OCI-LY7 (cell line): ENCODE data around the gene PARD3. TPM values are rescaled to one million over a fixed set of nuclear protein-coding genes. Genes with fewer than 3 reads are reported as not detected.

Source experiments
- BruUV-seq: library from RNA; stranded (reverse); fragments of 400-500 nt; replicated peaks from 2 replicates; lab custom pipeline; 2021; lab: Mats Ljungman, UMichigan
- CTCF ChIA-PET: fragments of 300-600 bp; sonication (Branson Sonifier 250); formaldehyde crosslinking; loops from one replicate; lab custom pipeline; 2022; ENCODE audit warnings: antibody characterized with exemption; ENCODE audit not compliant: unreplicated experiment; lab: Charles Lee
- POLR2A ChIA-PET: fragments of 300-600 bp; sonication (Branson Sonifier 250); formaldehyde crosslinking; loops from one replicate; lab custom pipeline; 2022; ENCODE audit warnings: antibody characterized with exemption; lab: Charles Lee
- DNase-seq: peaks from one replicate; pipeline ENCODE4 v3.0.0-alpha.2; 2015; ENCODE audit warnings: low spot score
- H2AFZ ChIP-seq: fragments of 200-600 bp; sonication (generic), shearing (Covaris generic); 2 replicates; pipeline ENCODE4 v1.6.1; 2014; ENCODE audit warnings: mild to moderate bottlenecking, antibody characterized with exemption, low read length, moderate library complexity
- H3K27ac ChIP-seq: fragments of 200-600 bp; sonication (generic); 2 replicates; pipeline ENCODE4 v1.5.1; 2014; ENCODE audit warnings: mixed run types, low read depth, mild to moderate bottlenecking, moderate library complexity, low read length, inconsistent platforms; ENCODE audit not compliant: poor library complexity, severe bottlenecking
- H3K36me3 ChIP-seq: fragments of 200-600 bp; sonication (generic); 2 replicates; pipeline ENCODE4 v1.6.1; 2014; ENCODE audit warnings: mild to moderate bottlenecking, antibody characterized with exemption, low read length, moderate library complexity, mixed read lengths; ENCODE audit not compliant: insufficient read depth
- H3K4me1 ChIP-seq: fragments of 200-600 bp; sonication (generic); 2 replicates; pipeline ENCODE4 v1.5.1; 2014; ENCODE audit warnings: mild to moderate bottlenecking, low read length; ENCODE audit not compliant: insufficient read depth, poor library complexity, severe bottlenecking
- H3K4me2 ChIP-seq: fragments of 200-600 bp; sonication (generic); 2 replicates; pipeline ENCODE4 v1.6.1; 2014; ENCODE audit warnings: mild to moderate bottlenecking, low read length
- H3K4me3 ChIP-seq: fragments of 200-600 bp; sonication (generic); 2 replicates; pipeline ENCODE4 v1.5.1; 2014; ENCODE audit warnings: mild to moderate bottlenecking, low read depth, low read length; ENCODE audit not compliant: poor library complexity, severe bottlenecking
- H3K79me2 ChIP-seq: fragments of 200-600 bp; sonication (generic); 2 replicates; pipeline ENCODE4 v1.6.1; 2016; ENCODE audit warnings: low read depth, mild to moderate bottlenecking, low read length, moderate library complexity, mixed read lengths; ENCODE audit not compliant: insufficient read depth
- H3K9me2 ChIP-seq: fragments of 200-600 bp; sonication (generic); 2 replicates; pipeline ENCODE4 v1.6.1; 2016; ENCODE audit warnings: mild to moderate bottlenecking, low read length, mixed read lengths; ENCODE audit not compliant: insufficient read depth
- H3K9me3 ChIP-seq: fragments of 200-600 bp; sonication (generic); 2 replicates; pipeline ENCODE4 v1.6.1; 2014; ENCODE audit warnings: mild to moderate bottlenecking, mixed run types, low read length, mixed read lengths
- H4K20me1 ChIP-seq: fragments of 200-600 bp; sonication (generic); 2 replicates; pipeline ENCODE4 v1.6.1; 2014; ENCODE audit warnings: mild to moderate bottlenecking, antibody characterized with exemption, low read length, moderate library complexity, mixed read lengths; ENCODE audit not compliant: insufficient read depth
- CTCF ChIP-seq: fragments of 200-600 bp; sonication (generic); conservative IDR thresholded peaks from 2 replicates; pipeline ENCODE4 v1.5.1; 2014; ENCODE audit warnings: mild to moderate bottlenecking, antibody characterized with exemption, low read length, moderate library complexity, mixed read lengths
- EZH2phosphoT487 ChIP-seq: fragments of 200-600 bp; sonication (generic); IDR thresholded peaks from 2 replicates; pipeline ENCODE4 v1.6.1; 2018; ENCODE audit warnings: low read depth, borderline replicate concordance, mild to moderate bottlenecking, mixed run types, antibody characterized with exemption, low read length, moderate library complexity, mixed read lengths
- intact Hi-C: fragments of 100-400 bp; cut with micrococcal nuclease; formaldehyde crosslinking; loops from one replicate; pipeline ENCODE4 v1.10.0; 2022; ENCODE audit not compliant: unreplicated experiment
- total RNA-seq, 2 experiments: library from RNA; depleted of rRNA in 1 of 2; stranded (reverse); fragments of >200 nt in 1 of 2; shearing (Covaris generic) in 1 of 2; gene quantifications; 2 replicates each; pipeline ENCODE4 v1.2.3, GENCODE V29; 2014 to 2022

The PARD3 gene
- total RNA-seq, 2 experiments from 2014 or later = not detected

- no peak overlapping the region for H3K4me2 ChIP-seq
- H3K9me3 ChIP-seq = no peaks in the 10 kb centered on the region
- H2AFZ ChIP-seq = no peak overlapping the region
- H3K4me1 ChIP-seq = no peaks in the 10 kb centered on the region
- ChIA-PET POLR2A (interaction anchor here (0.7 kb wide), 1 partner anchor 8 kb away, joined by 3 read pairs; no protein-coding TSS in a partner anchor), CTCF (no interaction called here)
- TF ChIP-seq CTCF = no peak
- H3K79me2 ChIP-seq = no peaks in the 10 kb centered on the region
- no peaks in the 10 kb centered on the region for H4K20me1 ChIP-seq
- BruUV-seq = no TSS peak
- intact Hi-C loops = no loop called here
- no peaks in the 10 kb centered on the region for H3K36me3 ChIP-seq
- DNase-seq = no peak
- no peak overlapping the region for H3K27ac ChIP-seq
- H3K9me2 ChIP-seq = no peaks in the 10 kb centered on the region
- H3K4me3 ChIP-seq = no peak overlapping the region
Observed at GRCh38 chr10:34116220-34116641, 698.9 kb downstream of the PARD3 start.

- no TSS peak for BruUV-seq
- Histone ChIP-seq H3K36me3 (no peaks in the 10 kb centered on the region), H3K9me2 (no peaks in the 10 kb centered on the region), H3K79me2 (no peaks in the 10 kb centered on the region), H4K20me1 (no peaks in the 10 kb centered on the region), H3K27ac (no peak overlapping the region), H2AFZ (no peak overlapping the region), H3K4me1 (no peaks in the 10 kb centered on the region), H3K4me2 (no peak overlapping the region), H3K4me3 (no peak overlapping the region), H3K9me3 (no peaks in the 10 kb centered on the region)
- DNase-seq = no peak
- TF ChIP-seq EZH2phosphoT487 (no peak), CTCF (no peak)
- CTCF ChIA-PET = no interaction called here
- intact Hi-C loops = no loop called here
- POLR2A ChIA-PET = no interaction called here
Observed at GRCh38 chr10:34114914-34115313, 700.2 kb downstream of the PARD3 start.

- DNase-seq = no peak
- no peaks in the 10 kb centered on the region for H3K79me2 ChIP-seq
- no peaks in the 10 kb centered on the region for H3K36me3 ChIP-seq
- H3K4me3 ChIP-seq = no peak overlapping the region
- no TSS peak for BruUV-seq
- POLR2A ChIA-PET = no interaction called here
- no peaks in the 10 kb centered on the region for H3K4me1 ChIP-seq
- no peaks in the 10 kb centered on the region for H3K9me2 ChIP-seq
- CTCF ChIA-PET = no interaction called here
- H3K27ac ChIP-seq = no peak overlapping the region
- no peak overlapping the region for H3K4me2 ChIP-seq
- H4K20me1 ChIP-seq = no peaks in the 10 kb centered on the region
- intact Hi-C loops = no loop called here
- TF ChIP-seq CTCF = no peak
- no peak for TF ChIP-seq EZH2phosphoT487
- H3K9me3 ChIP-seq = no peaks in the 10 kb centered on the region
- no peak overlapping the region for H2AFZ ChIP-seq
Observed at GRCh38 chr10:34113504-34114225, 701.4 kb downstream of the PARD3 start.
